GM10248 (cell line): Measurements from ENCODE around the gene KCNK18.

Experiments
- CTCF ChIA-PET: fragments of 300-600 bp; sonication (Branson Sonifier 250); formaldehyde crosslinking; extraction: SDS; loops from one replicate; lab custom pipeline; 2021; ENCODE audit warnings: antibody characterized with exemption; lab: Yijun Ruan, JAX
- POLR2A ChIA-PET: fragments of 350-650 bp; sonication (Branson Sonifier 250); formaldehyde crosslinking; extraction: SDS; loops from one replicate; lab custom pipeline; 2020; ENCODE audit warnings: antibody characterized with exemption; lab: Yijun Ruan, JAX
- DNase-seq: peaks from one replicate; pipeline ENCODE4 v3.0.0; 2012; ENCODE audit errors: extremely low spot score
- TF ChIP-seq, protein P1 (sequence below): IDR thresholded peaks from 2 replicates; pipeline ENCODE4 v1.5.1; 2012; ENCODE audit warnings: mild to moderate bottlenecking, low read depth; ENCODE audit errors: extremely low read depth, missing control alignments, control extremely low read depth

The KCNK18 gene

DNA sequence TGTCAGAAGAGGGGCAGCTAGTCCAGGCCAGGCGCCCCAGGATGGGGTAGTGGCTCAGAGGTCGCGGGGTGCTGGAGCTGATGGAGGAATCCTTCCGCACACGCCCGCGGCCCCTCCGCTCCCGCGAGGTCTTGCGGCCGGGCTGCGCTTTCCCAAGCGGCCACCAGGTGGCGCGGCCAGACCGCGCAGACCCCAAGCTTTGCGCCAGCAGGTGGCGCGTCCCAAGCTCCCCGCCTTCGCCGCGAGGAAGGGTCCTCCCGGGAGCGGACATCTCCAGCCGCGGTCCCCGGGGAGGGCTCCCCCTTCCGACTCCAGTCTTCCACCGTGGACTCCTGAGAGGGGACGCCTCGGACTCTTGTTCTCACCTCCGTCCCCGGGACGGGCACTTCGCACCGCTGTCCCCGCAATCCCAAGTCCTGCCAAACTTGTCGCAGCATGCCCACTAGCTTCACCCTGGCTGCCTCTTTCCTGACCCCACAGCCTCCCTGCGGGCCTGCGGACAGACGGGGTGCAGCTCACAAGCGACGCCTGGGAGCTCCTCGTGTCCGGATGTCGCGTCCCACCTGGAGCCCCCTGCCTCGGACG, 19.4 kb downstream of the KCNK18 start:
- DNase-seq: peak; percentile 90
- TF ChIP-seq, protein P1, sequence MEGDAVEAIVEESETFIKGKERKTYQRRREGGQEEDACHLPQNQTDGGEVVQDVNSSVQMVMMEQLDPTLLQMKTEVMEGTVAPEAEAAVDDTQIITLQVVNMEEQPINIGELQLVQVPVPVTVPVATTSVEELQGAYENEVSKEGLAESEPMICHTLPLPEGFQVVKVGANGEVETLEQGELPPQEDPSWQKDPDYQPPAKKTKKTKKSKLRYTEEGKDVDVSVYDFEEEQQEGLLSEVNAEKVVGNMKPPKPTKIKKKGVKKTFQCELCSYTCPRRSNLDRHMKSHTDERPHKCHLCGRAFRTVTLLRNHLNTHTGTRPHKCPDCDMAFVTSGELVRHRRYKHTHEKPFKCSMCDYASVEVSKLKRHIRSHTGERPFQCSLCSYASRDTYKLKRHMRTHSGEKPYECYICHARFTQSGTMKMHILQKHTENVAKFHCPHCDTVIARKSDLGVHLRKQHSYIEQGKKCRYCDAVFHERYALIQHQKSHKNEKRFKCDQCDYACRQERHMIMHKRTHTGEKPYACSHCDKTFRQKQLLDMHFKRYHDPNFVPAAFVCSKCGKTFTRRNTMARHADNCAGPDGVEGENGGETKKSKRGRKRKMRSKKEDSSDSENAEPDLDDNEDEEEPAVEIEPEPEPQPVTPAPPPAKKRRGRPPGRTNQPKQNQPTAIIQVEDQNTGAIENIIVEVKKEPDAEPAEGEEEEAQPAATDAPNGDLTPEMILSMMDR: peak; percentile 100
- ChIA-PET POLR2A (no interaction called here), CTCF (interaction anchor here (0.5 to 5.3 kb wide), 58 partner anchors 9 to 1242 kb away, joined by 3 to 143 read pairs (median 6); partner anchors contain the start of gene KCNK18)

DNA sequence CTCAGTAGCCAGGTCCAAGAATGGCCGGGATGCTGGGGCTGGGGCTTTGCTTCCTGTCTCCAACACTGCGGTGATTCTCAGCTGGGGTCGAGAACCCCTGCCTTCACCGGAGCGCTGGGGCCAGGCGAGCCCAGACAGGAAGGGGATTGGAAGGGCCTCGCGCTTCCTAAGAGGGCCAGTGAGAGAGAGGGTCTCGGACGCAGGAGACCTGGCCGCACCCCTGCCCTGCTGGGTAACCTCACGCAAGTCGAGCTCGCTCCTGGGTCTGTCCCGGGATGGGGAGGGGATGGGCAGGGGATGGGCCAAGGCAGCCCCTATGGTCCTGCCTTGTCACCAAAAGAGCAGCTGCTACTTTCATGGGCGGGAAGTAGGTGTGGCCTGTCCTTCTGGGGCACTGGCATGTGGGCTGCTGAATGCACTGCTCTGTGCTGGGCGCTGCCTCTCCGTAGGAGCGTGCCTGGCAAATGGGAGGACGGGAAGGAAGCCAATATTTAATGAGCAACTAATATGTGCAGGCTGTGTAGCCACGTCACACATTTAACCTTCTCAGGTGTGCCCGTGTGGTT, 20.0 kb downstream of the KCNK18 start:
- TF ChIP-seq, protein P1: no peak
- ChIA-PET CTCF (interaction anchor here (0.7 to 5.3 kb wide), 55 partner anchors 9 to 1242 kb away, joined by 3 to 143 read pairs (median 6); partner anchors contain the start of gene KCNK18), POLR2A (interaction anchor here (0.6 kb wide), 1 partner anchor 227 kb away, joined by 6 read pairs; no protein-coding TSS in a partner anchor)
- peak; percentile 51 for DNase-seq

DNA sequence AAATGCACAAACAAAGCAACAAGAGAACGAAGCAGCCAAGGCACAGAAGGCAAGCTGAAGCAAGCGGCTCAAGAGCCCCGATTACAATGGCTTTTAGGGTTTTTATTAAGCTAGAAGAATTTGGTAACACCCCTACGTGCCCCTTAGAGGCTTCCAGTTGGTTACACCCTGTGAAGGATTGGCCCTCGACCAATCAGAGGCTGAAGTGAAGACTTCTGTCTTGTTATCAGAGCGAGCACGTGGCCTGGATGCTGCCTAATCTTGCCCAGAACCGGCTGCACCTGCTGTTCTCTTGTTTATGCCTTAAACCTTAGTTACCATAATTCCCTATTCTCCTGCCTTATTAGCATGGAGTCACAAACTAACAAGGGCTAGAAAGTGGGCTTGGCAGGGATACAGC, 21.4 kb downstream of the KCNK18 start:
- no peak for DNase-seq
- CTCF ChIA-PET: interaction anchor here (0.7 to 5.3 kb wide), 6 partner anchors 11 to 261 kb away, joined by 3 to 143 read pairs (median 11); no protein-coding TSS in a partner anchor
- POLR2A ChIA-PET: no interaction called here
- TF ChIP-seq, protein P1: no peak

DNA sequence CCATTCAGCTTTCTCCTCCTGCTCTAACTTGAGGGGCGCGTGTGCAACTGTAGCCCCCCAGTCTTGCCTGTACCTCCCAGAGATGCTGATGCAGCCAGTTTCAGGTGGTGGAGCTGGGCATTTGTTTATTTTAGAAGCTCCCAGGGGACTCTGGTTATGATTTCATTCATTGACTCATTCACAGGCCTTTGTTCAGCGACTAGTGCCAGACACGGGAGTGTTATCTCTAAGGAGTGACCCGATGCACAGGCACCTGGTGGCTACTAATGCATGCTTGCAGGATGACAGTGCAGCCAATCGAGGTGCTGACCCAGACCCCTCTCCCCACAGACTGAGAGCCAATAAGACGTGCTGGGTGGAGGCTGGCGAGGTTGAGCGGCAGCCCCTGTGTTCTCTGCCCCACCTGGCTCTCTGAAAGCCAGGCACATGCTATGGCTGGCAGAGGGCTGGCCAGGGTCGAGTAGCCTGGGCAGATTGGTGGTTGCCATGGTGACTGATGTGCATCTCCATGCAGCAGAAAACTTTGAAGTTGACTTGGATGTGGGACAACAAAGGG, 23.9 kb downstream of the KCNK18 start:
- TF ChIP-seq, protein P1: no peak
- POLR2A ChIA-PET: no interaction called here
- CTCF ChIA-PET: no interaction called here
- DNase-seq: no peak

DNA sequence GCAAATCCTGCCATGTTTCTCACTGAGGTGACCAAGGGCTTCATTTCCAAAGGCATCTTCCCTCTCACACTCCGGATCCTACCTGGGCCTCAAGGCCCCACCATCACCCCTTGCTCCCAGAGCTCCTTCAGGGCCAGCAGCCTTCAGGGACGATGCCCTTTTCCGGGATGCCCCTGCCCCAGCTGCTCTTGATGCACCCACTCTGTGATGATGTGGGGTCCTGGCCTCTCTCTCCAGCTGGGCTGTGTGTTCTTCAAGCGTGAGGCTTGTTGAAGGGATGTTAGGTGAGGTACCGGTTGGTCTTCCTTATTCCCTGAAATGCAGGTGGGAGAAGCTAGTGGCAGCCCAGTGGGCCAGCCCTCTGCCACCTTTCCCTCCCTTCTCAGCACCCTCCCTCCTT, 25.3 kb downstream of the KCNK18 start:
- POLR2A ChIA-PET: no interaction called here
- DNase-seq: no peak
- CTCF ChIA-PET: interaction anchor here (1.0 kb wide), 2 partner anchors 20 to 1008 kb away, joined by 3 read pairs; no protein-coding TSS in a partner anchor
- TF ChIP-seq, protein P1: no peak

DNA sequence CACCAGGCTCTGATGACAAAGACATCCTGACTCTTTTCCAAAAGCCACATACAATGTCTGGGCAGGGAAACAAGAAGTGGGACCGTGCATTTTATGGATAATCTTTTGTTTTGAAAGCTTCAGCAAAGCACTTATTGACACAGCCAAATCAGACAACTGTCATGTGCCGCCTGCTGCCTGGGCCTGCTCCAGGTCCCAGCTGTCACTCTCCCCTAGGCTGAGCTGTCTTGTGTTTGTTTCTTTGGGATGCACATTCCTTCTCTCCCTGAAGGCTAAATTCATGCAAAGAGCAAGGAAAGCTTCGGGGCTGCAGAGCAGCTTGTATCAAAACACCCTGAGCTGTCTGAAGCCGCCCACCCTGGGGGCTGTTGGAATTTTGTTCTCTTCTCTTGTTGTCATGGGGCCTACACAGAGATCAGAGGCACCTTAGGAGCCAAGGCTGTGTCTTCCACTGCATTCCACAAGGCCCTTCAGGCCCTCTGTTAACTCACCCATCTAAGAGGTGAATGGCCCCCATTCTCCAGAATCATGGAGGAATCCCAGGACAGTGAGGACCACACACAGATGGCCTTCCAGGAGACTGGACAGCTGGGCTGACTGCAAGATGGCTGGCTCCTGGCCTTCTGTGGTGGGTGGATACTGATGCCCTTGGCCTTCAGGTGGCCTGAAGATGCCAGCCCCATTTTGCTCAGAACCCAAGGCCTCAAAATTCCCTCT, 25.8 kb downstream of the KCNK18 start:
- ChIA-PET CTCF (interaction anchor here (1.0 kb wide), 2 partner anchors 19 to 1007 kb away, joined by 3 read pairs; no protein-coding TSS in a partner anchor), POLR2A (no interaction called here)
- TF ChIP-seq, protein P1: no peak
- no peak for DNase-seq
